K562 (cell line): Measurements from ENCODE around the gene ALPP. TPM values are rescaled to one million over a fixed set of nuclear protein-coding genes. Genes with fewer than 3 reads are reported as not detected.

ENCODE experiments used
- CBX1 ChIP-seq: sonication (generic); IDR thresholded peaks from 2 replicates; pipeline ENCODE4 v1.6.1; 2016; ENCODE audit warnings: antibody characterized with exemption, low read depth, mild to moderate bottlenecking
- CCAR2 ChIP-seq: fragments of 200-400 bp; formaldehyde crosslinking; IDR thresholded peaks from 2 replicates; pipeline ENCODE4 v1.6.1; 2017; ENCODE audit warnings: mild to moderate bottlenecking, low read depth, low read length
- ETV1 ChIP-seq: fragments of 450-650 bp; conservative IDR thresholded peaks from 2 replicates; pipeline ENCODE4 v1.6.1; 2016; ENCODE audit warnings: missing genetic modification characterization, control low read depth, low read depth, missing compliant biosample characterization
- ILF3 ChIP-seq: fragments of 450-650 bp; IDR thresholded peaks from 2 replicates; pipeline ENCODE4 v1.6.1; 2018; ENCODE audit warnings: antibody characterized with exemption, mild to moderate bottlenecking, moderate library complexity, borderline replicate concordance
- MGA ChIP-seq: fragments of 450-650 bp; IDR thresholded peaks from 2 replicates; pipeline ENCODE4 v1.6.1; 2016; ENCODE audit warnings: mild to moderate bottlenecking, moderate library complexity
- ZFP30 ChIP-seq: fragments of 250-450 bp; sonication (Bioruptor Pico); IDR thresholded peaks from 2 replicates; pipeline ENCODE4 v1.8.0; 2022; ENCODE audit warnings: moderate library complexity, mild to moderate bottlenecking, inconsistent platforms, borderline replicate concordance
- polyA plus RNA-seq, 8 experiments: library from polyadenylated mRNA; depleted of rRNA in 4 of 8; stranded (reverse) in 5 of 8; unstranded in 3 of 8; fragments of >200 nt; fragmentation: Nextera tagmentation in 2 of 8; fragmentation: Illumina TruSeq in 1 of 8; extraction: Ambion mirVana in 2 of 8; extraction: Trizol in 1 of 8; gene quantifications; 2 replicates each; pipeline versions ENCODE4 v1.2.1 to v1.2.3, GENCODE V29; 2011 to 2014; ENCODE audit warnings: inconsistent platforms in 1 of 8, missing spikeins in 1 of 8
- total RNA-seq, 7 experiments: library from RNA; depleted of rRNA in 6 of 7; stranded (reverse); fragments of >200 nt in 6 of 7; fragmentation: Illumina TruSeq in 2 of 7; extraction: Trizol in 2 of 7; gene quantifications; 2 replicates each; pipeline versions ENCODE4 v1.2.1 to v1.2.3, GENCODE V29; 2011 to 2021; ENCODE audit warnings: low replicate concordance in 1 of 7
- TF ChIP-seq, protein P1 (sequence below): sonication (generic); formaldehyde crosslinking; IDR thresholded peaks from 2 replicates; pipeline ENCODE4 v1.8.1; 2022; ENCODE audit warnings: missing genetic modification reagents
- TF ChIP-seq, protein P2 (sequence below): fragments of 200-800 bp; sonication (Bioruptor generic); IDR thresholded peaks from 2 replicates; pipeline ENCODE4 v1.6.1; 2017; ENCODE audit warnings: missing genetic modification characterization, missing compliant biosample characterization

ALPP gene
- total and polyA plus RNA-seq, 9 of the 15 experiments (the other 6 are each of a cell fraction or from before 2014, with no cell fraction given), result 0.03 TPM; not detected in 8

DNA sequence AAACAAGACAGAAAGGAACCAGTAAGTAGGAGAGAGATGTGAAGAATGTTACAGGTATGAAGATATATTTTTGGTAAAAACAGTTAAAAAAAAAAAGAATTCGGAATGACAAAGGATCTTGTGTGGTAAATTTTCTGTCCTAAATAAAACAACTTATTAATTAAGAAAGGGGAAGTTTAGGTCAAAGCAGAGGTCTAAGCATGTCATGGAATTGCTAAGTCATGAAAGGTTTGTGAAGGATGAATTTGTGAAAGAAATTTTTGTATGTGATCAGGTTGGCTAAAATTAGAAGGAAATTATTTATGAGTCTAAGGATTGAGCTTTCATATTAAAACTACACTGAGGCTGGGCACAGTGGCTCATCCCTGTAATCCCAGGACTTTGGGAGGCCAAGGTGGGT lies 17.0 kb downstream of the ALPP start (continued):
- TF ChIP-seq MGA (no peak), ZFP30 (CRISPR knock-in tag) (no peak), CCAR2 (no peak), ETV1 (tag) (no peak), ILF3 (no peak), CBX1 (no peak)
- TF ChIP-seq, protein P1, sequence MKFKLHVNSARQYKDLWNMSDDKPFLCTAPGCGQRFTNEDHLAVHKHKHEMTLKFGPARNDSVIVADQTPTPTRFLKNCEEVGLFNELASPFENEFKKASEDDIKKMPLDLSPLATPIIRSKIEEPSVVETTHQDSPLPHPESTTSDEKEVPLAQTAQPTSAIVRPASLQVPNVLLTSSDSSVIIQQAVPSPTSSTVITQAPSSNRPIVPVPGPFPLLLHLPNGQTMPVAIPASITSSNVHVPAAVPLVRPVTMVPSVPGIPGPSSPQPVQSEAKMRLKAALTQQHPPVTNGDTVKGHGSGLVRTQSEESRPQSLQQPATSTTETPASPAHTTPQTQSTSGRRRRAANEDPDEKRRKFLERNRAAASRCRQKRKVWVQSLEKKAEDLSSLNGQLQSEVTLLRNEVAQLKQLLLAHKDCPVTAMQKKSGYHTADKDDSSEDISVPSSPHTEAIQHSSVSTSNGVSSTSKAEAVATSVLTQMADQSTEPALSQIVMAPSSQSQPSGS (CRISPR knock-in tag), result no peak
- TF ChIP-seq, protein P2, sequence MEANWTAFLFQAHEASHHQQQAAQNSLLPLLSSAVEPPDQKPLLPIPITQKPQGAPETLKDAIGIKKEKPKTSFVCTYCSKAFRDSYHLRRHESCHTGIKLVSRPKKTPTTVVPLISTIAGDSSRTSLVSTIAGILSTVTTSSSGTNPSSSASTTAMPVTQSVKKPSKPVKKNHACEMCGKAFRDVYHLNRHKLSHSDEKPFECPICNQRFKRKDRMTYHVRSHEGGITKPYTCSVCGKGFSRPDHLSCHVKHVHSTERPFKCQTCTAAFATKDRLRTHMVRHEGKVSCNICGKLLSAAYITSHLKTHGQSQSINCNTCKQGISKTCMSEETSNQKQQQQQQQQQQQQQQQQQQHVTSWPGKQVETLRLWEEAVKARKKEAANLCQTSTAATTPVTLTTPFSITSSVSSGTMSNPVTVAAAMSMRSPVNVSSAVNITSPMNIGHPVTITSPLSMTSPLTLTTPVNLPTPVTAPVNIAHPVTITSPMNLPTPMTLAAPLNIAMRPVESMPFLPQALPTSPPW (CRISPR knock-in tag), result no peak
